Fibroblast of lung (primary cell): ENCODE results near the gene GRAMD4. TPM values are rescaled to one million over a fixed set of nuclear protein-coding genes. Genes with fewer than 3 reads are reported as not detected.

Source experiments
- DNase-seq, 2 donors: peaks; one replicate each; pipeline versions ENCODE4 v3.0.0 to v3.0.0-alpha.2; 2010; ENCODE audit warnings: low read depth in 2 of 2
- H2AFZ ChIP-seq: 2 replicates; pipeline ENCODE4 v1.5.1; 2012; ENCODE audit warnings: low read length, control low read depth, inconsistent platforms
- H3K27ac ChIP-seq: 2 replicates; pipeline ENCODE4 v1.5.1; 2011; ENCODE audit warnings: low read length, control low read depth; ENCODE audit not compliant: insufficient read depth
- H3K27me3 ChIP-seq: 2 replicates; pipeline ENCODE4 v1.5.1; 2011; ENCODE audit warnings: mild to moderate bottlenecking, low read length; ENCODE audit not compliant: control insufficient read depth, insufficient read depth
- H3K36me3 ChIP-seq: 2 replicates; pipeline ENCODE4 v1.5.1; 2011; ENCODE audit warnings: low read length; ENCODE audit not compliant: control insufficient read depth, insufficient read depth
- H3K4me1 ChIP-seq: 2 replicates; pipeline ENCODE4 v1.5.1; 2011; ENCODE audit warnings: low read length; ENCODE audit not compliant: control insufficient read depth, insufficient read depth; ENCODE audit errors: extremely low read depth
- H3K4me2 ChIP-seq: 2 replicates; pipeline ENCODE4 v1.5.1; 2011; ENCODE audit warnings: low read length, control low read depth; ENCODE audit not compliant: insufficient read depth; ENCODE audit errors: extremely low read depth
- H3K4me3 ChIP-seq, 4 experiments: fragments of 200-600 bp in 1 of 4; sonication (generic) in 1 of 4; replicated peaks in 1 of 4; 2 replicates each; pipeline ENCODE4 v1.5.1; 2011 to 2016; ENCODE audit warnings: low read length in 4 of 4, low read depth in 3 of 4, mild to moderate bottlenecking in 3 of 4, control low read depth in 2 of 4, inconsistent platforms in 1 of 4, mixed read lengths in 1 of 4; ENCODE audit not compliant: insufficient read depth in 1 of 4; ENCODE audit errors: control extremely low read depth in 1 of 4
- H3K79me2 ChIP-seq: 2 replicates; pipeline ENCODE4 v1.5.1; 2012; ENCODE audit warnings: mild to moderate bottlenecking, low read length, inconsistent platforms; ENCODE audit not compliant: control insufficient read depth, insufficient read depth
- H3K9ac ChIP-seq: 2 replicates; pipeline ENCODE4 v1.5.1; 2011; ENCODE audit warnings: mild to moderate bottlenecking, low read length, control low read depth; ENCODE audit not compliant: insufficient read depth
- H3K9me3 ChIP-seq: 2 replicates; pipeline ENCODE4 v1.5.1; 2012; ENCODE audit warnings: low read depth, low read length; ENCODE audit not compliant: control insufficient read depth, insufficient read depth
- H4K20me1 ChIP-seq: 2 replicates; pipeline ENCODE4 v1.5.1; 2011; ENCODE audit warnings: low read length; ENCODE audit not compliant: control insufficient read depth, insufficient read depth; ENCODE audit errors: extremely low read depth
- EZH2 ChIP-seq: IDR thresholded peaks from 2 replicates; pipeline ENCODE4 v1.5.1; 2012; ENCODE audit warnings: low read length, control low read depth, mild to moderate bottlenecking; ENCODE audit errors: missing control alignments
- polyA plus RNA-seq, 2 donors: library from polyadenylated mRNA; depleted of rRNA in 1 of 2; stranded (reverse) in 1 of 2; unstranded in 1 of 2; fragments of >200 nt; gene quantifications; 2 replicates each; pipeline ENCODE4 v1.2.1, GENCODE V29; 2011 to 2012; ENCODE audit warnings: missing spikeins in 1 of 2
- total RNA-seq: library from RNA; depleted of rRNA; stranded (reverse); fragments of >200 nt; gene quantifications from 2 replicates; pipeline ENCODE4 v1.2.1, GENCODE V29; 2014
- TF ChIP-seq, protein P1 (sequence below), 2 donors: IDR thresholded peaks in 1 of 2; conservative IDR thresholded peaks in 1 of 2; 1 replicate in 1 of 2; 2 replicates in 1 of 2; pipeline ENCODE4 v1.5.1; 2011 to 2012; ENCODE audit warnings: low read length in 2 of 2, control low read depth in 1 of 2, inconsistent platforms in 1 of 2, low read depth in 1 of 2, mild to moderate bottlenecking in 1 of 2

Gene GRAMD4
- total and polyA plus RNA-seq, 2 donors (not counting 1 experiment from before 2014, with no cell fraction given): 7.5 to 37.3 TPM

DNA sequence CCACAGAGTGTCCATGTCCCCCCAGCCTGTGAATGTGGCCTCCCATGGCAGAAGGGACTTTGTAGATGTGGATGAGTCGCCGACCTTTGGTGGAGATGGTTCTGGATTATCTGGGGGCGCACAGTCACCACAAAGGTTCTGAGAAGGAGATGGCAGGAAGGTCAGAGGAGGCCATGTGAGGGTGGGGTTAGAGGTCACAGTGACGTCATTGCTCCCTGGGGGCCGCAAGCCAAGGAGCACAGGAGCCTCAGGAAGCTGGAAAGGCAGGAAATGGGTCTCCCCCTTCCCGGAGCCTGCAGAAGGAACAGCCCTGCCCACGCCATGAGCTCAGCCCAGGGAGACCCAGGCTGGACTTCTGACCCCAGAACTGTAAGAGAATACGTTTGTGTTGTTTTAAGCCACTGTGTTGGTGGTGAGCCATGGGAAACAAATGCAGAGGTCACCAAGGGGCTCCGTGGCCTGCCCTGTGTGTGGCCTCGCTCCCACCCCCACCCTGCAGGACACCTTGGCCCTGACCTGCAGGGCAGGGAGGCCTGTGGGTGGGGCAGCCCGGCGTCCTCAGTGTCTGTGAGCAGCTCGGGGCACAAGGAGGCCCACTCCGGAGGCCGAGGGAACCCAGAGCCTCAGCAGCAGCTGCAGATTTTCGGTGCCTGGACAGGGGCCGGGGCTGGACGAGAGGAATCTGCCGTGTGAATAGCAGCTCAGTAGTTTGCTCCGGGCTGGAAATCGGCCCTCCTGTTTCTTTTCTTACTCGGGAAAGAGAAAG lies 32.1 kb downstream of the GRAMD4 start:
- no peak overlapping the region for H3K9ac ChIP-seq
- no peak overlapping the region for H3K27ac ChIP-seq
- peak; percentile 22 to 92 for DNase-seq
- H3K79me2 ChIP-seq: no peaks in the 10 kb centered on the region
- no peaks in the 10 kb centered on the region for H3K36me3 ChIP-seq
- H3K4me2 ChIP-seq: no peak overlapping the region
- no peak for TF ChIP-seq EZH2
- TF ChIP-seq, protein P1, sequence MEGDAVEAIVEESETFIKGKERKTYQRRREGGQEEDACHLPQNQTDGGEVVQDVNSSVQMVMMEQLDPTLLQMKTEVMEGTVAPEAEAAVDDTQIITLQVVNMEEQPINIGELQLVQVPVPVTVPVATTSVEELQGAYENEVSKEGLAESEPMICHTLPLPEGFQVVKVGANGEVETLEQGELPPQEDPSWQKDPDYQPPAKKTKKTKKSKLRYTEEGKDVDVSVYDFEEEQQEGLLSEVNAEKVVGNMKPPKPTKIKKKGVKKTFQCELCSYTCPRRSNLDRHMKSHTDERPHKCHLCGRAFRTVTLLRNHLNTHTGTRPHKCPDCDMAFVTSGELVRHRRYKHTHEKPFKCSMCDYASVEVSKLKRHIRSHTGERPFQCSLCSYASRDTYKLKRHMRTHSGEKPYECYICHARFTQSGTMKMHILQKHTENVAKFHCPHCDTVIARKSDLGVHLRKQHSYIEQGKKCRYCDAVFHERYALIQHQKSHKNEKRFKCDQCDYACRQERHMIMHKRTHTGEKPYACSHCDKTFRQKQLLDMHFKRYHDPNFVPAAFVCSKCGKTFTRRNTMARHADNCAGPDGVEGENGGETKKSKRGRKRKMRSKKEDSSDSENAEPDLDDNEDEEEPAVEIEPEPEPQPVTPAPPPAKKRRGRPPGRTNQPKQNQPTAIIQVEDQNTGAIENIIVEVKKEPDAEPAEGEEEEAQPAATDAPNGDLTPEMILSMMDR (conservative IDR thresholded peaks at IDR 0.05 in 1 of 2, IDR thresholded peaks at IDR 0.05 in 1 of 2; ENCODE audit: low read depth in 1 of 2, low read length in 2 of 2): no peak
- H3K9me3 ChIP-seq: no peaks in the 10 kb centered on the region
- peaks cover 5% of the 10 kb centered on the region for H3K4me1 ChIP-seq
- no peaks in the 10 kb centered on the region for H4K20me1 ChIP-seq
- no peaks in the 10 kb centered on the region for H3K27me3 ChIP-seq
- H2AFZ ChIP-seq: no peak overlapping the region
- H3K4me3 ChIP-seq: no peak overlapping the region

- Histone ChIP-seq H3K4me1 (peaks cover 5% of the 10 kb centered on the region), H3K27ac (no peak overlapping the region), H3K27me3 (no peaks in the 10 kb centered on the region), H3K4me3 (no peak overlapping the region), H3K79me2 (no peaks in the 10 kb centered on the region), H3K9ac (peak overlapping the region; percentile 54), H3K4me2 (no peak overlapping the region), H2AFZ (no peak overlapping the region), H3K9me3 (no peaks in the 10 kb centered on the region), H4K20me1 (no peaks in the 10 kb centered on the region), H3K36me3 (no peaks in the 10 kb centered on the region)
- peak; percentile 25 to 64 for DNase-seq
- TF ChIP-seq, protein P1 (conservative IDR thresholded peaks at IDR 0.05 in 1 of 2, IDR thresholded peaks at IDR 0.05 in 1 of 2; ENCODE audit: low read depth in 1 of 2, low read length in 2 of 2): peak in 1 of 2 donors; percentile 5
- TF ChIP-seq EZH2: no peak
Observed at GRCh38 chr22:46652847-46653331, 32.7 kb downstream of the GRAMD4 start.

- H3K9ac ChIP-seq: no peak overlapping the region
Observed at GRCh38 chr22:46653596-46653995, 33.4 kb downstream of the GRAMD4 start.

More at GRCh38 chr22:46653596-46653995, 33.4 kb downstream of the GRAMD4 start:
- Histone ChIP-seq H3K4me2 (no peak overlapping the region), H3K36me3 (no peaks in the 10 kb centered on the region), H3K79me2 (no peaks in the 10 kb centered on the region), H4K20me1 (no peaks in the 10 kb centered on the region), H2AFZ (no peak overlapping the region), H3K4me3 (no peak overlapping the region), H3K4me1 (peaks cover 5% of the 10 kb centered on the region), H3K27ac (no peak overlapping the region), H3K27me3 (no peaks in the 10 kb centered on the region), H3K9me3 (no peaks in the 10 kb centered on the region)
- TF ChIP-seq, protein P1 (conservative IDR thresholded peaks at IDR 0.05 in 1 of 2, IDR thresholded peaks at IDR 0.05 in 1 of 2; ENCODE audit: low read depth in 1 of 2, low read length in 2 of 2): no peak
- no peak for TF ChIP-seq EZH2
- no peak for DNase-seq
